SK-N-MC (cell line): Measurements from ENCODE around the gene NOS3.

Source experiments
- EZH2 ChIP-seq: fragments of 200-600 bp; sonication (generic); IDR thresholded peaks from one replicate; pipeline ENCODE4 v1.6.1; 2017; ENCODE audit warnings: antibody characterized with exemption
- FOXP2 ChIP-seq: optimal IDR thresholded peaks from 2 replicates; pipeline ENCODE3; 2011; ENCODE audit warnings: mild to moderate bottlenecking, moderate library complexity; ENCODE audit not compliant: insufficient read depth; ENCODE audit errors: extremely low read length, control extremely low read depth

DNA sequence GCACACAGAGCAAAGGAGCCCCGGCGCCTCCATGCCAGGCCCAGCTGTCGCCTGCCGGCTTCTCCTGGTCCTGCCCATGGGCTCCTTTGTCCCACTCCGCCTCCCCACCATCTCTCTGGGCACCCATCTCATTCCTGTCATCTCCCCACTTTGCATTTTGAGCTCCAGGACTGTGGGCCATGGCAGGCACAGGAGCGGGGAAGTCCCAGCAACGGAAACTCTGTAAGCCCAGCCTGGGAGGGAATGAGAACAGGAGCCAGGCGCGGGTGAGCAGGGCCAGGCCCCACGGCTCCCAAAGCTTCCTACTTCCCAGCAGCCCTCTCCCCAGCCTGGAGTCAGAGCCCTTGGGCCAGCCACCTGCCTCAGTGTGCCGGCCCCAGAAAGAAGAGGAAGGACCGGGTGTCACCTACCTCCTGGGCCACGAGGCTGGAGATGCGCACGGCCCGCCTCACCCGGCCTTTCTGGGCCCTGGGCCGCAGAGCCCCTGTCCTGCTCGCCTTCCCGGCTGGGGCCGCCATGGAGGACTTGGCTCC, 35.8 kb upstream of the NOS3 start:
- TF ChIP-seq EZH2 (no peak), FOXP2 (no peak)
